ENCODE data around the gene TGFBR3.

DNA sequence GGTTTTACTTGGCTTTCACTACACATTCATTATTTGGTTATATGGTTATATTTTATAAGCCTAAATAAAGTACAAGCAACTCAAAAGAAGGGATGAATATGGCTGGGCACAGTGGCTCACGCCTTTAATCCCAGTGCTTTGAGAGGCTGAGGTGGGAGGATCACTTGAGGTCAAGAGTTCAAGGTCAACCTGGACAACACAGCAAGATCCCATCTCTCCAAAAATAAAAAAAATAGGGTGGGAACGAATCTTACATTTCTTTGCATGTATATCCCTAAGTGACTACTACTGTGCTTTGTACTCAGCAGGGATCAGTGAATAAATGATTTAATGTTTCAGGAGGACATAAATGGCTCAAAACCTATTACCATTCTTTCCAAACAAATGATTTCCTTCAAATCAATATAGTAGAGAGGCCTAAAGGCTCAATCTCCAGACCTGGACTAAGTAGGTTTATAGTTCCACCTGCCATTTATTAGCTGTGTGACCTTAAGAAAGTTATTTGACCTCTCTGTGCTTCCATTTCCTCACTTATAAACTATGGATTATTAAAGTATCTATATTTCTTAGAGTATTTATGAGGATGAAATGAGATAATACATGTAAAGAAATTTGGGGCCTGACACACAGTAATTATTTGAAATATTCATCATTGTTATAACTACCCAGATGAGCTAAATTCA lies 28.3 kb downstream of the TGFBR3 start:
- TF ChIP-seq, protein P1, sequence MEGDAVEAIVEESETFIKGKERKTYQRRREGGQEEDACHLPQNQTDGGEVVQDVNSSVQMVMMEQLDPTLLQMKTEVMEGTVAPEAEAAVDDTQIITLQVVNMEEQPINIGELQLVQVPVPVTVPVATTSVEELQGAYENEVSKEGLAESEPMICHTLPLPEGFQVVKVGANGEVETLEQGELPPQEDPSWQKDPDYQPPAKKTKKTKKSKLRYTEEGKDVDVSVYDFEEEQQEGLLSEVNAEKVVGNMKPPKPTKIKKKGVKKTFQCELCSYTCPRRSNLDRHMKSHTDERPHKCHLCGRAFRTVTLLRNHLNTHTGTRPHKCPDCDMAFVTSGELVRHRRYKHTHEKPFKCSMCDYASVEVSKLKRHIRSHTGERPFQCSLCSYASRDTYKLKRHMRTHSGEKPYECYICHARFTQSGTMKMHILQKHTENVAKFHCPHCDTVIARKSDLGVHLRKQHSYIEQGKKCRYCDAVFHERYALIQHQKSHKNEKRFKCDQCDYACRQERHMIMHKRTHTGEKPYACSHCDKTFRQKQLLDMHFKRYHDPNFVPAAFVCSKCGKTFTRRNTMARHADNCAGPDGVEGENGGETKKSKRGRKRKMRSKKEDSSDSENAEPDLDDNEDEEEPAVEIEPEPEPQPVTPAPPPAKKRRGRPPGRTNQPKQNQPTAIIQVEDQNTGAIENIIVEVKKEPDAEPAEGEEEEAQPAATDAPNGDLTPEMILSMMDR (IDR thresholded peaks at IDR 0.05 in 4 of 5, conservative IDR thresholded peaks at IDR 0.05 in 1 of 5) = no peak
- TF ChIP-seq POLR2A (IDR thresholded peaks at IDR 0.05) = no peak

All from gastrocnemius medialis (tissue), 4 donors.